Neural cell (in vitro differentiated cells): ENCODE results near the gene PRR20E. TPM values are rescaled to one million over a fixed set of nuclear protein-coding genes. Genes with fewer than 3 reads are reported as not detected.
"Not testable (repeated sequence)": the region's sequence is repeated elsewhere in the genome, so short reads cannot be mapped to it uniquely, and the experiment has no call there.

Experiments
- H2AFZ ChIP-seq: fragments of 200-600, 300-800 bp; sonication (generic), shearing (Covaris generic); 2 replicates; pipeline ENCODE4 v1.6.0; 2014; ENCODE audit warnings: low read depth, mild to moderate bottlenecking, antibody characterized with exemption, low read length, moderate library complexity
- H3F3A ChIP-seq: fragments of 200-600 bp; shearing (Covaris generic); 2 replicates; pipeline ENCODE4 v1.6.1; 2016; ENCODE audit warnings: mild to moderate bottlenecking, moderate library complexity, mixed read lengths, antibody characterized with exemption, low read length; ENCODE audit not compliant: insufficient read depth, poor library complexity, severe bottlenecking
- H3K27ac ChIP-seq: fragments of 200-600, 300-800 bp; sonication (generic), shearing (Covaris generic); 2 replicates; pipeline ENCODE4 v1.5.1; 2014; ENCODE audit warnings: mild to moderate bottlenecking, low read length, moderate library complexity
- H3K27me3 ChIP-seq: fragments of 300-800, 200-600 bp; sonication (generic), shearing (Covaris generic); 2 replicates; pipeline ENCODE4 v1.6.0; 2014; ENCODE audit warnings: mild to moderate bottlenecking, low read depth, low read length, moderate library complexity; ENCODE audit not compliant: insufficient read depth
- H3K36me3 ChIP-seq: fragments of 300-800, 200-600 bp; sonication (generic), shearing (Covaris generic); 2 replicates; pipeline ENCODE4 v1.5.1; 2014; ENCODE audit warnings: mild to moderate bottlenecking, antibody characterized with exemption, low read length, moderate library complexity; ENCODE audit not compliant: insufficient read depth
- H3K4me2 ChIP-seq: fragments of 300-800, 200-600 bp; sonication (generic), shearing (Covaris generic); 2 replicates; pipeline ENCODE4 v1.6.0; 2014; ENCODE audit warnings: mild to moderate bottlenecking, low read length
- H3K4me3 ChIP-seq: fragments of 300-800, 200-600 bp; sonication (generic), shearing (Covaris generic); 2 replicates; pipeline ENCODE4 v1.5.1; 2014; ENCODE audit warnings: mild to moderate bottlenecking, low read length, moderate library complexity
- H3K79me2 ChIP-seq: fragments of 200-600 bp; shearing (Covaris generic); replicated peaks from 2 replicates; pipeline ENCODE4 v1.6.0; 2014; ENCODE audit warnings: mild to moderate bottlenecking, low read length, moderate library complexity; ENCODE audit not compliant: insufficient read depth
- H3K9ac ChIP-seq: fragments of 300-800, 200-600 bp; sonication (generic), shearing (Covaris generic); 2 replicates; pipeline ENCODE4 v1.6.1; 2016; ENCODE audit warnings: mild to moderate bottlenecking, low read length, mixed read lengths
- H3K9me2 ChIP-seq: fragments of 200-600 bp; shearing (Covaris generic); 2 replicates; pipeline ENCODE4 v1.6.1; 2016; ENCODE audit warnings: mild to moderate bottlenecking, low read length, mixed read lengths; ENCODE audit not compliant: insufficient read depth
- H3K9me3 ChIP-seq: fragments of 200-600, 300-800 bp; sonication (generic), shearing (Covaris generic); 2 replicates; pipeline ENCODE4 v1.6.1; 2016; ENCODE audit warnings: mild to moderate bottlenecking, mixed run types, low read length, moderate library complexity, mixed read lengths
- H4K20me1 ChIP-seq: fragments of 200-600 bp; shearing (Covaris generic); 2 replicates; pipeline ENCODE4 v1.6.1; 2016; ENCODE audit warnings: mild to moderate bottlenecking, mixed run types; ENCODE audit not compliant: insufficient read depth
- EP300 ChIP-seq: fragments of 450-650 bp; conservative IDR thresholded peaks from 2 replicates; pipeline ENCODE4 v1.6.1; 2014; ENCODE audit warnings: antibody characterized with exemption, mild to moderate bottlenecking, moderate library complexity; ENCODE audit not compliant: poor library complexity, severe bottlenecking
- EZH2 ChIP-seq: fragments of 200-600, 300-800 bp; shearing (Covaris generic), sonication (generic); IDR thresholded peaks from 2 replicates; pipeline ENCODE4 v1.6.1; 2014; ENCODE audit warnings: antibody characterized with exemption, low read length, borderline replicate concordance, mild to moderate bottlenecking; ENCODE audit not compliant: insufficient read depth, poor library complexity, severe bottlenecking
- MXI1 ChIP-seq: fragments of 450-650 bp; conservative IDR thresholded peaks from 2 replicates; pipeline ENCODE4 v1.6.1; 2014; ENCODE audit warnings: antibody characterized with exemption, mild to moderate bottlenecking; ENCODE audit not compliant: poor library complexity, severe bottlenecking
- POLR2AphosphoS5 ChIP-seq: IDR thresholded peaks from 2 replicates; pipeline ENCODE4 v1.6.1; 2012
- RAD21 ChIP-seq: fragments of 450-650 bp; conservative IDR thresholded peaks from 2 replicates; pipeline ENCODE4 v1.6.1; 2014; ENCODE audit warnings: antibody characterized with exemption, mild to moderate bottlenecking, moderate library complexity
- SMC3 ChIP-seq: fragments of 450-650 bp; conservative IDR thresholded peaks from 2 replicates; pipeline ENCODE4 v1.6.1; 2014; ENCODE audit warnings: antibody characterized with exemption, mild to moderate bottlenecking, moderate library complexity; ENCODE audit not compliant: poor library complexity
- TAF1 ChIP-seq: IDR thresholded peaks from 2 replicates; pipeline ENCODE4 v1.6.1; 2012; ENCODE audit warnings: low read depth
- polyA plus RNA-seq: library from polyadenylated mRNA; depleted of rRNA; stranded (reverse); fragments of >200 nt; gene quantifications from 2 replicates; pipeline ENCODE4 v1.2.3, GENCODE V29; 2014
- TF ChIP-seq, protein P1 (sequence below): IDR thresholded peaks from 2 replicates; pipeline ENCODE4 v1.6.1; 2012; ENCODE audit warnings: borderline replicate concordance
- TF ChIP-seq, protein P2 (sequence below): fragments of 450-650 bp; IDR thresholded peaks from 2 replicates; pipeline ENCODE4 v1.5.1; 2014; ENCODE audit warnings: antibody characterized with exemption, mild to moderate bottlenecking, moderate library complexity; ENCODE audit not compliant: poor library complexity, severe bottlenecking

PRR20E gene
- polyA plus RNA-seq, 1 donor from 2014 or later, result not detected

DNA sequence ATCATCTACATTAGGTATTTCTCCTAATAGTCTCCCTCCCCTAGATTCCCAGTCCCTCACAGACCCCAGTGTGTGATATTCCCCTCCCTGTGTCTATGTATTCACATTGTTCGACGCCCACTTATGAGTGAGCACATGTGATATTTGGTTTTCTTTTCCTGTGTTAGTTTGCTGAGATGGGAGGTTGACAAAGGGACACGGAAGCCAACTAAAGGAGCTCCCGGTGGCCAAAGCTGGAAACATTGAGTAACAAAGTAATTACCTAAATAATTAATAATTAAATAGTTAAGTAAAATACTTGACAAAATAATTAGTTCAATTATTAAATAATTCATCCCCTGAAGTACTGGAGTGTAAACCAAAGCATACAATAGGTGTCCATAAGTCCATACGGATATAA, 28.0 kb upstream of the PRR20E start:
- TF ChIP-seq SMC3, result no peak
- no peak for TF ChIP-seq RAD21
- no peak for TF ChIP-seq TAF1
- TF ChIP-seq, protein P1, sequence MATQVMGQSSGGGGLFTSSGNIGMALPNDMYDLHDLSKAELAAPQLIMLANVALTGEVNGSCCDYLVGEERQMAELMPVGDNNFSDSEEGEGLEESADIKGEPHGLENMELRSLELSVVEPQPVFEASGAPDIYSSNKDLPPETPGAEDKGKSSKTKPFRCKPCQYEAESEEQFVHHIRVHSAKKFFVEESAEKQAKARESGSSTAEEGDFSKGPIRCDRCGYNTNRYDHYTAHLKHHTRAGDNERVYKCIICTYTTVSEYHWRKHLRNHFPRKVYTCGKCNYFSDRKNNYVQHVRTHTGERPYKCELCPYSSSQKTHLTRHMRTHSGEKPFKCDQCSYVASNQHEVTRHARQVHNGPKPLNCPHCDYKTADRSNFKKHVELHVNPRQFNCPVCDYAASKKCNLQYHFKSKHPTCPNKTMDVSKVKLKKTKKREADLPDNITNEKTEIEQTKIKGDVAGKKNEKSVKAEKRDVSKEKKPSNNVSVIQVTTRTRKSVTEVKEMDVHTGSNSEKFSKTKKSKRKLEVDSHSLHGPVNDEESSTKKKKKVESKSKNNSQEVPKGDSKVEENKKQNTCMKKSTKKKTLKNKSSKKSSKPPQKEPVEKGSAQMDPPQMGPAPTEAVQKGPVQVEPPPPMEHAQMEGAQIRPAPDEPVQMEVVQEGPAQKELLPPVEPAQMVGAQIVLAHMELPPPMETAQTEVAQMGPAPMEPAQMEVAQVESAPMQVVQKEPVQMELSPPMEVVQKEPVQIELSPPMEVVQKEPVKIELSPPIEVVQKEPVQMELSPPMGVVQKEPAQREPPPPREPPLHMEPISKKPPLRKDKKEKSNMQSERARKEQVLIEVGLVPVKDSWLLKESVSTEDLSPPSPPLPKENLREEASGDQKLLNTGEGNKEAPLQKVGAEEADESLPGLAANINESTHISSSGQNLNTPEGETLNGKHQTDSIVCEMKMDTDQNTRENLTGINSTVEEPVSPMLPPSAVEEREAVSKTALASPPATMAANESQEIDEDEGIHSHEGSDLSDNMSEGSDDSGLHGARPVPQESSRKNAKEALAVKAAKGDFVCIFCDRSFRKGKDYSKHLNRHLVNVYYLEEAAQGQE, result no peak
- TF ChIP-seq, protein P2, sequence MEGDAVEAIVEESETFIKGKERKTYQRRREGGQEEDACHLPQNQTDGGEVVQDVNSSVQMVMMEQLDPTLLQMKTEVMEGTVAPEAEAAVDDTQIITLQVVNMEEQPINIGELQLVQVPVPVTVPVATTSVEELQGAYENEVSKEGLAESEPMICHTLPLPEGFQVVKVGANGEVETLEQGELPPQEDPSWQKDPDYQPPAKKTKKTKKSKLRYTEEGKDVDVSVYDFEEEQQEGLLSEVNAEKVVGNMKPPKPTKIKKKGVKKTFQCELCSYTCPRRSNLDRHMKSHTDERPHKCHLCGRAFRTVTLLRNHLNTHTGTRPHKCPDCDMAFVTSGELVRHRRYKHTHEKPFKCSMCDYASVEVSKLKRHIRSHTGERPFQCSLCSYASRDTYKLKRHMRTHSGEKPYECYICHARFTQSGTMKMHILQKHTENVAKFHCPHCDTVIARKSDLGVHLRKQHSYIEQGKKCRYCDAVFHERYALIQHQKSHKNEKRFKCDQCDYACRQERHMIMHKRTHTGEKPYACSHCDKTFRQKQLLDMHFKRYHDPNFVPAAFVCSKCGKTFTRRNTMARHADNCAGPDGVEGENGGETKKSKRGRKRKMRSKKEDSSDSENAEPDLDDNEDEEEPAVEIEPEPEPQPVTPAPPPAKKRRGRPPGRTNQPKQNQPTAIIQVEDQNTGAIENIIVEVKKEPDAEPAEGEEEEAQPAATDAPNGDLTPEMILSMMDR, result no peak
- TF ChIP-seq EZH2, result no peak
- no peak for TF ChIP-seq EP300
- no peak for TF ChIP-seq MXI1
- no peak for TF ChIP-seq POLR2AphosphoS5
- H3K27me3 ChIP-seq, result no peaks in the 10 kb centered on the region
- H3K9me3 ChIP-seq, result no peaks in the 10 kb centered on the region
- H3K4me3 ChIP-seq, result no peak overlapping the region
- H3K9me2 ChIP-seq, result no peaks in the 10 kb centered on the region
- no peaks in the 10 kb centered on the region for H3F3A ChIP-seq
- no peak overlapping the region for H3K27ac ChIP-seq
- no peak overlapping the region for H3K9ac ChIP-seq
- no peaks in the 10 kb centered on the region for H3K36me3 ChIP-seq
- H3K4me2 ChIP-seq, result no peak overlapping the region
- H3K79me2 ChIP-seq, result no peaks in the 10 kb centered on the region
- no peaks in the 10 kb centered on the region for H4K20me1 ChIP-seq
- H2AFZ ChIP-seq, result no peak overlapping the region

DNA sequence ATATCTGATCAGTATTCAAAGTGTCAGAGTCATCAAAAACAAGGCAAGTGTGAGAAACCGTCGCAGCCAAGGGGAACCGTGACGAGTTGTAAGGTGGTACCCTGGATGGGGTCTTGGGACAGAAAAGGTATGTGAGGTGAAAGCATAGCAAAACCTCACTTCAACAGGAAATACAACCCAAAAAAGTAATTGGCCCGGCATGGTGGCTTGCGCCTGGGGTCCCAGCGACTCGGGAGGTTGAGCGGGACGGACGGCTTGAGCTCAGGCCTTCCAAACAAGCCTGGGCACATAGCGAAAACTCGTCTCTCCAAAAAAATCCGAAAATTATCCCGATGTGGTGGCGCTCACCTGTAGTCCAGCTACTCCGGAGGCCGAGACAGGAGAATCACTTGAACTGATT, 27.2 kb upstream of the PRR20E start:
- H3K9me3 ChIP-seq, H3K27ac ChIP-seq, H3K4me2 ChIP-seq, H3K79me2 ChIP-seq, H3K36me3 ChIP-seq, H3K4me3 ChIP-seq, H4K20me1 ChIP-seq, H3K27me3 ChIP-seq, H2AFZ ChIP-seq, H3K9me2 ChIP-seq, H3F3A ChIP-seq, H3K9ac ChIP-seq: not testable (repeated sequence)

DNA sequence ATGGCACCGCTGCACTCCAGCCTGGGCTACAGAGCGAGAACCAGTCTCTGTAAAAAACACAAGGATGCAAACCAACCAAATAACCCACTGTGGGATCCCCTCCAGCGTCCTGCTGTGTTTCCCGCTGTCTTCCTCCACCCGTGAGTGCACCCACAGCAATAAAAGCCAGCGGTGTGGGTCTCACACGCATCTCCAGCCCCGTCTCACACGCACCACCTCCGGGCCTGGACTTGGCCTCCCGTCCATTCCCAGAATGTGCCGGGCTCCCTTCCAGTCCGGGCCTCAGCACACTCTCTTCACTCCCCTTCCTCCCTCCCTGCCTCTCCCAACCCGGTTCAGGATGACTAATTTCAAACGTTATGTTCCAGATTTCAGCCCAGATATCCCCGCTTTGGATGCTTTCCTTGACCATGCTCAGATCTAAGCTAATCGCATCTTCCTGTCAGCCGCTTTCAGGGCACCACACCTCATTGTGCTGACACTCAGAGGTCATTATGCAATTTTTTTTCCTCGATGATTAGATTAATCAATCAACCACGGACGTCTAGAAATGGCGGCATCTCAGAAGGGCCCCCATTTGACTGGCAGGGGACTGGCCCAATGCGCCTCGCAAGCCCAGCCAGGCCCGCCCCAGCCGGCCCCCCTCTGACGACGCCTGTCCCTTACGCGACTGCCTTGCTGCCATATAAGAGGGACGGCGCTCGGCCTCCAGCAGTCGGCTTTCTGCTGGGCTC, 26.6 kb upstream of the PRR20E start, which contains the start of gene PRR20A:
Gene PRR20A, plus strand, starts transcription at position 684 of the 734 bp plus-strand sequence. CDS start 387 bp downstream, outside the sequence.
- H3K4me2 ChIP-seq, H3K36me3 ChIP-seq, H3K9me2 ChIP-seq, H3K27ac ChIP-seq, H3K27me3 ChIP-seq, H3K4me3 ChIP-seq, H2AFZ ChIP-seq, H3K79me2 ChIP-seq, H3F3A ChIP-seq, H4K20me1 ChIP-seq, H3K9ac ChIP-seq, H3K9me3 ChIP-seq: not testable (repeated sequence)

DNA sequence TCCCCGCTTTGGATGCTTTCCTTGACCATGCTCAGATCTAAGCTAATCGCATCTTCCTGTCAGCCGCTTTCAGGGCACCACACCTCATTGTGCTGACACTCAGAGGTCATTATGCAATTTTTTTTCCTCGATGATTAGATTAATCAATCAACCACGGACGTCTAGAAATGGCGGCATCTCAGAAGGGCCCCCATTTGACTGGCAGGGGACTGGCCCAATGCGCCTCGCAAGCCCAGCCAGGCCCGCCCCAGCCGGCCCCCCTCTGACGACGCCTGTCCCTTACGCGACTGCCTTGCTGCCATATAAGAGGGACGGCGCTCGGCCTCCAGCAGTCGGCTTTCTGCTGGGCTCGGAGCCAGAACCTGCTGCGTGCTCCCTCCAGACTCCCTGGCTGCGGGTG, 19.8 kb upstream of the PRR20E start, which contains the start of gene PRR20B:
Gene PRR20B, plus strand, starts transcription at position 301 of the 400 bp plus-strand sequence. CDS start 387 bp downstream, outside the sequence.
- H4K20me1 ChIP-seq, H2AFZ ChIP-seq, H3K9me3 ChIP-seq, H3K36me3 ChIP-seq, H3K9ac ChIP-seq, H3K27me3 ChIP-seq, H3K79me2 ChIP-seq, H3K4me3 ChIP-seq, H3F3A ChIP-seq, H3K4me2 ChIP-seq, H3K27ac ChIP-seq, H3K9me2 ChIP-seq: not testable (repeated sequence)

DNA sequence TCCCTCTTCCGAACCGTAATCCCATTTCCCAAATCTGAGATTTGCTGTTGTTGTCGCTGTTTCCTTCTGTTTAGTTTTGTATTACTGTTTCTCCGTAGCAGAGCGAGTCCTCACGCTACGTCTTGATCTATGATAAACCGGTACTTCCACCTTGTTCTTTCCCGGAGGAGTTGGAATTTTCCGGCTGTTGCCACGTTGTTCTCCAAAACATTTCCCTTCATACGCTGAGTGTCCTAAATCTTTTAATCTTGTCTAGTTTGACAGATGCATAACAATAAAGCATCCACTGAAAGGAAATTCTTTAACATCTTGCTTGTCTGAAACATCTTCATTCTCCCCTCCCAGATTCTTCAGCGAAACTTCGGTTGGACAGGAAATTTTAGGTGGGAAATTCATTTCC, 18.9 kb upstream of the PRR20E start:
- H2AFZ ChIP-seq, H3K9me2 ChIP-seq, H3K9ac ChIP-seq, H3K36me3 ChIP-seq, H3K27me3 ChIP-seq, H3K4me2 ChIP-seq, H3K4me3 ChIP-seq, H4K20me1 ChIP-seq, H3K27ac ChIP-seq, H3K79me2 ChIP-seq, H3K9me3 ChIP-seq, H3F3A ChIP-seq: not testable (repeated sequence)
